ENCODE data around the gene MRPL34. TPM values are rescaled to one million over a fixed set of nuclear protein-coding genes. Genes with fewer than 3 reads are reported as not detected.
A peak's percentile ranks its signal among the peaks of the same experiment; 100 is the strongest.
"Not testable (repeated sequence)": the region's sequence is repeated elsewhere in the genome, so short reads cannot be mapped to it uniquely, and the experiment has no call there.

Gene MRPL34
- total and polyA plus RNA-seq, 2 experiments from 2014 or later = 61.1 to 131 TPM

DNA sequence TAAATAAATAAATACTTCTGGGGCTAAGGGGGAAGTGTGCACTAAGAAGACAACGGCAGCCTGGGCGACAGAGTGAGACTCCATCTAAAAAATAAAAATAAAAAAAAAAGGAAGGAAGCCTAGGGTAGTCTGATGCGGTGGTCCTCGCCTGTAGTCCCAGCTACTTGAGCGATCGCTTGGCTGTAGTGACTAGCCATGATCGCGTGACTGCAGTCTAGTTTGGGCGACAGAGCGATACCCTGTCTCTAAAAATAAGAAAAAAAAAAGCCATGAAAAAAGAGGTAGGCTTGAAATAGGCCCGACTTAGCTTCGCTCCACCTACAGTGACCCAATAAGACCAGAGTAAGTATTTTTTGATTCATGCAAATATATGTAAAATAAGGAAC, 39.1 kb upstream of the MRPL34 start:
- H3K4me3 ChIP-seq = no peak overlapping the region
- 93% methylated on average over 12 of the region's 12 CpGs for WGBS (ENCODE audit: low lambda C conversion rate, missing lambda C conversion rate)

DNA sequence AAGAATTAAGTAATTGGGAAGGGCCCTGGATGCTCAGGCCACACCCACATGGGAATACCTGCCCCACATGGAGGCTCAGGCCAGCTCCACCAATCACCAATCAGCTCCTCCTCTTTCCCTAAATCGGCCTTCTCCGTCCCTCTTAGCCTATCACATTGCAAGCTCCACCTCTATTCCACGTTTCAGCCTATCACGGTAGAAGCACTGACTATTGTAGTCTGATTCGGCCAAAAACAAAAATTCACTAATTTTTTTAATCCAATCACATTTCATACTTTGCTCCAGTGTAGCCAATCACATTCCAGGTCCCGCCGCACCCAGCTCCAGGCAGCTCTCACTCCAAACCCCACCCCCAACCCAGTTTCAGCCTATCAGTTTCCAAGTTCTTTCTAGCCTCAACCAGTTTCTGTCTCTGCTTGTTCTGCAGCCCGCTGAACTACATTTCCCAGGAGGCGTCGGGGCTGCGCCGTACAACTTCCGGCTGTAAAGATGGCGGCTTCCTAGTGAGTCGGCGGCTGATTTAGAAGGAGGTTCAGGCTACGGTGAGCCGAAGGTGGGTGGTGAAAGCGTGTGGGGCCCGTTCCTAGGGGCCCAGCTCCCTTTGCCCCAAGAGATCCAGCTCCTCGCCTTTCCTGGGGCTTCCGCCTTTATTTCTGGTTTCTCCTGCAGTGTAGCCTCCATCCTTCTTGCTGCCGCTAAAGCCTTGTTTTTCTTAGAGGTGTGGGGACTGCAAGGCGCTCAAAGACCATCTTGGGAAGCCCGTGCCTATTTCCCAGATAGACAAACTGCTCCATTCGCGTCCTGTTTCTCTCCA, 38.5 kb upstream of the MRPL34 start, which contains the start of gene BABAM1:
Gene BABAM1, plus strand, starts transcription at position 469 of the 814 bp plus-strand sequence. CDS start 1,364 bp downstream, outside the sequence.
- peak within 1 kb of the TSS; percentile 92 for H3K4me2 ChIP-seq
- WGBS (ENCODE audit: low lambda C conversion rate, missing lambda C conversion rate) = 1% methylated on average over 27 of the region's 27 CpGs
- peak; percentile 97 for DNase-seq (ENCODE audit: low spot score)
- TF ChIP-seq, protein P1, sequence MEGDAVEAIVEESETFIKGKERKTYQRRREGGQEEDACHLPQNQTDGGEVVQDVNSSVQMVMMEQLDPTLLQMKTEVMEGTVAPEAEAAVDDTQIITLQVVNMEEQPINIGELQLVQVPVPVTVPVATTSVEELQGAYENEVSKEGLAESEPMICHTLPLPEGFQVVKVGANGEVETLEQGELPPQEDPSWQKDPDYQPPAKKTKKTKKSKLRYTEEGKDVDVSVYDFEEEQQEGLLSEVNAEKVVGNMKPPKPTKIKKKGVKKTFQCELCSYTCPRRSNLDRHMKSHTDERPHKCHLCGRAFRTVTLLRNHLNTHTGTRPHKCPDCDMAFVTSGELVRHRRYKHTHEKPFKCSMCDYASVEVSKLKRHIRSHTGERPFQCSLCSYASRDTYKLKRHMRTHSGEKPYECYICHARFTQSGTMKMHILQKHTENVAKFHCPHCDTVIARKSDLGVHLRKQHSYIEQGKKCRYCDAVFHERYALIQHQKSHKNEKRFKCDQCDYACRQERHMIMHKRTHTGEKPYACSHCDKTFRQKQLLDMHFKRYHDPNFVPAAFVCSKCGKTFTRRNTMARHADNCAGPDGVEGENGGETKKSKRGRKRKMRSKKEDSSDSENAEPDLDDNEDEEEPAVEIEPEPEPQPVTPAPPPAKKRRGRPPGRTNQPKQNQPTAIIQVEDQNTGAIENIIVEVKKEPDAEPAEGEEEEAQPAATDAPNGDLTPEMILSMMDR (IDR thresholded peaks at IDR 0.05; ENCODE audit: poor library complexity) = no peak
- no peak for TF ChIP-seq EZH2phosphoT487 (IDR thresholded peaks at IDR 0.05; ENCODE audit: low read depth, severe bottlenecking, unreplicated experiment)
- no peak for TF ChIP-seq EZH2 (IDR thresholded peaks at IDR 0.05; ENCODE audit: borderline replicate concordance)
- no peaks in the 10 kb centered on the region for H3K9me3 ChIP-seq (ENCODE audit: low read depth)
- H3K4me1 ChIP-seq (ENCODE audit: insufficient read depth) = peaks cover 4% of the 10 kb centered on the region
- H3K79me2 ChIP-seq = peaks cover 12% of the 10 kb centered on the region
- H3K27me3 ChIP-seq = no peaks in the 10 kb centered on the region
- H3K27ac ChIP-seq = peak within 1 kb of the TSS; percentile 18
- no peaks in the 10 kb centered on the region for H4K20me1 ChIP-seq (ENCODE audit: insufficient read depth, poor library complexity, severe bottlenecking)
- peak within 1 kb of the TSS; percentile 34 for H3K4me3 ChIP-seq
- H3K36me3 ChIP-seq (replicated peaks; ENCODE audit: insufficient read depth, low read depth) = no peaks in the 10 kb centered on the region
- H3K9me2 ChIP-seq (replicated peaks; ENCODE audit: insufficient read depth) = no peaks in the 10 kb centered on the region
- H2AFZ ChIP-seq = peak within 1 kb of the TSS; percentile 38

More for the DNA sequence above, 39.1 kb upstream of the MRPL34 start:
- no peak for DNase-seq (ENCODE audit: low spot score)
- H3K9me3 ChIP-seq (ENCODE audit: low read depth) = no peaks in the 10 kb centered on the region
- peak overlapping the region; percentile 11 for H3K27ac ChIP-seq
- no peaks in the 10 kb centered on the region for H3K9me2 ChIP-seq (replicated peaks; ENCODE audit: insufficient read depth)
- TF ChIP-seq, protein P1 (IDR thresholded peaks at IDR 0.05; ENCODE audit: poor library complexity) = no peak
- no peak for TF ChIP-seq EZH2phosphoT487 (IDR thresholded peaks at IDR 0.05; ENCODE audit: low read depth, severe bottlenecking, unreplicated experiment)
- TF ChIP-seq EZH2 (IDR thresholded peaks at IDR 0.05; ENCODE audit: borderline replicate concordance) = no peak
- H3K36me3 ChIP-seq (replicated peaks; ENCODE audit: insufficient read depth, low read depth) = no peaks in the 10 kb centered on the region
- H3K4me1 ChIP-seq (ENCODE audit: insufficient read depth) = peaks cover 4% of the 10 kb centered on the region
- H2AFZ ChIP-seq = no peak overlapping the region
- H4K20me1 ChIP-seq (ENCODE audit: insufficient read depth, poor library complexity, severe bottlenecking) = no peaks in the 10 kb centered on the region
- H3K79me2 ChIP-seq = peaks cover 12% of the 10 kb centered on the region
- no peaks in the 10 kb centered on the region for H3K27me3 ChIP-seq
- H3K4me2 ChIP-seq = no peak overlapping the region

DNA sequence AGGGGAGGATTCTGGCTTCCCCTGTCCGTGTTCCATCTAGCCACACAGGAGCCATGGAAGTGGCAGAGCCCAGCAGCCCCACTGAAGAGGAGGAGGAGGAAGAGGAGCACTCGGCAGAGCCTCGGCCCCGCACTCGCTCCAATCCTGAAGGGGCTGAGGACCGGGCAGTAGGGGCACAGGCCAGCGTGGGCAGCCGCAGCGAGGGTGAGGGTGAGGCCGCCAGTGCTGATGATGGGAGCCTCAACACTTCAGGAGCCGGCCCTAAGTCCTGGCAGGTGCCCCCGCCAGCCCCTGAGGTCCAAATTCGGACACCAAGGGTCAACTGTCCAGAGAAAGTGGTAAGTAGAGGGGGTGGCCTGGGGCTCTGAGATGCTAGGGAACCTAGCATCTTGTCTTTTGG, 36.9 kb upstream of the MRPL34 start:
- Histone ChIP-seq H3K9me3 (ENCODE audit: low read depth) (no peaks in the 10 kb centered on the region), H3K27ac (no peak overlapping the region), H3K79me2 (peaks cover 12% of the 10 kb centered on the region), H3K4me3 (no peak overlapping the region), H3K4me2 (peak overlapping the region; percentile 92), H3K9me2 (replicated peaks; ENCODE audit: insufficient read depth) (no peaks in the 10 kb centered on the region), H3K4me1 (ENCODE audit: insufficient read depth) (peaks cover 4% of the 10 kb centered on the region), H3K36me3 (replicated peaks; ENCODE audit: insufficient read depth, low read depth) (no peaks in the 10 kb centered on the region), H3K27me3 (no peaks in the 10 kb centered on the region), H4K20me1 (ENCODE audit: insufficient read depth, poor library complexity, severe bottlenecking) (no peaks in the 10 kb centered on the region), H2AFZ (no peak overlapping the region)
- TF ChIP-seq EZH2 (IDR thresholded peaks at IDR 0.05; ENCODE audit: borderline replicate concordance) = no peak
- TF ChIP-seq, protein P1 (IDR thresholded peaks at IDR 0.05; ENCODE audit: poor library complexity) = no peak
- TF ChIP-seq EZH2phosphoT487 (IDR thresholded peaks at IDR 0.05; ENCODE audit: low read depth, severe bottlenecking, unreplicated experiment) = no peak
- 97% methylated on average over 13 of the region's 13 CpGs for WGBS (ENCODE audit: low lambda C conversion rate, missing lambda C conversion rate)
- DNase-seq (ENCODE audit: low spot score) = no peak

DNA sequence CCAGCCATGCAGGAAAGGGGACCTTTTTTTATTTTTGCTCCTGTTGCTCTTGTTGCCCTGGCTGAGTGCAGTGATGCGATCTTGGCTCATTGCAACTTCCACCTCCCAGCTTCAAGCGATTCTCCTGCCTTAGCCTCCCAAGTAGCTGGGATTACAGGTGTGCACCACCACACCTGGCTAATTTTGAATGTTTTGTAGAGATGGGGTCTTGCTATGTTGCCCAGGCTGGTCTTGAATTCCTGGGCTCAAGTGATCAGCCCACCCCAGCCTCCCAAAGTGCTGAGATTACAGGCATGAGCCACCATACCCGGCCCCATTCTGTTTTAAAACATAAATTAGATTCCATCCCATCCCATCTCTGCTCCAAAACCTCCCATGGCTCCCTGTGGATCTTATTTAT, 30.8 kb upstream of the MRPL34 start:
- H3K4me1 ChIP-seq (ENCODE audit: insufficient read depth); H3K27me3 ChIP-seq; H3K79me2 ChIP-seq; H4K20me1 ChIP-seq (ENCODE audit: insufficient read depth, poor library complexity, severe bottlenecking); H2AFZ ChIP-seq; H3K9me3 ChIP-seq (ENCODE audit: low read depth); H3K4me3 ChIP-seq; H3K36me3 ChIP-seq (replicated peaks; ENCODE audit: insufficient read depth, low read depth); H3K4me2 ChIP-seq; H3K9me2 ChIP-seq (replicated peaks; ENCODE audit: insufficient read depth); H3K27ac ChIP-seq; DNase-seq (ENCODE audit: low spot score): not testable (repeated sequence)
- 96% methylated on average over 3 of the region's 3 CpGs for WGBS (ENCODE audit: low lambda C conversion rate, missing lambda C conversion rate)
